HG03469 (cell line): ENCODE measurements around the gene PRKCQ.

Source experiments
- ATAC-seq: cut with Tn5 transposase; IDR thresholded peaks from one replicate; pipeline ENCODE4 v1.9.1; 2021; ENCODE audit warnings: mild to moderate bottlenecking, moderate library complexity, moderate number of reproducible peaks; ENCODE audit not compliant: unreplicated experiment

PRKCQ gene

GRCh38 chr10:6528198-6528950 lies 51.7 kb downstream of the PRKCQ start:
- ATAC-seq, result no peak

GRCh38 chr10:6525599-6526165 lies 54.4 kb downstream of the PRKCQ start:
- ATAC-seq, result no peak

- ATAC-seq, result no peak
Observed at GRCh38 chr10:6522230-6522629, 57.8 kb downstream of the PRKCQ start.

- ATAC-seq, result no peak
Observed at GRCh38 chr10:6520138-6520537, 59.9 kb downstream of the PRKCQ start.

GRCh38 chr10:6518791-6519429 lies 61.2 kb downstream of the PRKCQ start:
- no peak for ATAC-seq

- no peak for ATAC-seq
Observed at GRCh38 chr10:6516929-6517284, 63.2 kb downstream of the PRKCQ start.

- ATAC-seq, result no peak
Observed at GRCh38 chr10:6516281-6516928, 63.7 kb downstream of the PRKCQ start.

GRCh38 chr10:6514844-6515780 lies 65.0 kb downstream of the PRKCQ start:
- no peak for ATAC-seq

GRCh38 chr10:6514180-6514579 lies 65.9 kb downstream of the PRKCQ start:
- no peak for ATAC-seq

- ATAC-seq, result no peak
Observed at GRCh38 chr10:6513476-6513875, 66.6 kb downstream of the PRKCQ start.

GRCh38 chr10:6512182-6512581 lies 67.9 kb downstream of the PRKCQ start:
- ATAC-seq, result no peak

GRCh38 chr10:6511347-6511746 lies 68.7 kb downstream of the PRKCQ start:
- no peak for ATAC-seq

GRCh38 chr10:6507311-6507710 lies 72.8 kb downstream of the PRKCQ start:
- peak; percentile 67 for ATAC-seq

GRCh38 chr10:6505300-6505699 lies 74.8 kb downstream of the PRKCQ start:
- ATAC-seq, result no peak

GRCh38 chr10:6504296-6504695 lies 75.8 kb downstream of the PRKCQ start:
- no peak for ATAC-seq

- no peak for ATAC-seq
Observed at GRCh38 chr10:6503171-6503570, 76.9 kb downstream of the PRKCQ start.

GRCh38 chr10:6501931-6502330 lies 78.1 kb downstream of the PRKCQ start:
- ATAC-seq, result no peak

- no peak for ATAC-seq
Observed at GRCh38 chr10:6499974-6500373, 80.1 kb downstream of the PRKCQ start.

GRCh38 chr10:6498771-6499170 lies 81.3 kb downstream of the PRKCQ start:
- ATAC-seq, result no peak

GRCh38 chr10:6497620-6498019 lies 82.5 kb downstream of the PRKCQ start:
- ATAC-seq, result no peak
